GM12872 (cell line): ENCODE measurements around the gene ZNF827.

Source experiments
- TF ChIP-seq, protein P1 (sequence below): IDR thresholded peaks from 3 replicates; pipeline ENCODE4 v1.5.1; 2011; ENCODE audit warnings: low read depth, mild to moderate bottlenecking, low read length, moderate library complexity; ENCODE audit not compliant: insufficient read depth

The ZNF827 gene

DNA sequence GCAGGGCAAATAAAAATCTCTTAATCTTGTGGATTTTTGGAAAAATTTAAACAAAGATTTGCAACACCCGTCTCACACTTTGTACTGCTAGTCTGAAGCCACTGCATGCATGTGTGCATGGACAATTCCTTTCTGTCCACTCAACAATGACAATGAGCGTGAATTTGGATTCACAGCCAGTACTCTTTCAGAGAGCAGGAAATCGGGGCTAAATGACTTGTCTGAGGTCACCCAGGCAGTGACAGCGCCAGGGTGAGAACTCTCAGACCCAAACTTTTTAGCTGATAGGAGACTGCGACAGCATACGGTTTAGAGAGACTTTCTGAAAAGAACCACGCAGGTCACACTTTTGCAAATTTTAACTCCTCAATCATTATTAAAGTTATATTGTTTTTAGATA is 90.9 kb downstream of the ZNF827 start:
- TF ChIP-seq, protein P1, sequence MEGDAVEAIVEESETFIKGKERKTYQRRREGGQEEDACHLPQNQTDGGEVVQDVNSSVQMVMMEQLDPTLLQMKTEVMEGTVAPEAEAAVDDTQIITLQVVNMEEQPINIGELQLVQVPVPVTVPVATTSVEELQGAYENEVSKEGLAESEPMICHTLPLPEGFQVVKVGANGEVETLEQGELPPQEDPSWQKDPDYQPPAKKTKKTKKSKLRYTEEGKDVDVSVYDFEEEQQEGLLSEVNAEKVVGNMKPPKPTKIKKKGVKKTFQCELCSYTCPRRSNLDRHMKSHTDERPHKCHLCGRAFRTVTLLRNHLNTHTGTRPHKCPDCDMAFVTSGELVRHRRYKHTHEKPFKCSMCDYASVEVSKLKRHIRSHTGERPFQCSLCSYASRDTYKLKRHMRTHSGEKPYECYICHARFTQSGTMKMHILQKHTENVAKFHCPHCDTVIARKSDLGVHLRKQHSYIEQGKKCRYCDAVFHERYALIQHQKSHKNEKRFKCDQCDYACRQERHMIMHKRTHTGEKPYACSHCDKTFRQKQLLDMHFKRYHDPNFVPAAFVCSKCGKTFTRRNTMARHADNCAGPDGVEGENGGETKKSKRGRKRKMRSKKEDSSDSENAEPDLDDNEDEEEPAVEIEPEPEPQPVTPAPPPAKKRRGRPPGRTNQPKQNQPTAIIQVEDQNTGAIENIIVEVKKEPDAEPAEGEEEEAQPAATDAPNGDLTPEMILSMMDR: no peak

DNA sequence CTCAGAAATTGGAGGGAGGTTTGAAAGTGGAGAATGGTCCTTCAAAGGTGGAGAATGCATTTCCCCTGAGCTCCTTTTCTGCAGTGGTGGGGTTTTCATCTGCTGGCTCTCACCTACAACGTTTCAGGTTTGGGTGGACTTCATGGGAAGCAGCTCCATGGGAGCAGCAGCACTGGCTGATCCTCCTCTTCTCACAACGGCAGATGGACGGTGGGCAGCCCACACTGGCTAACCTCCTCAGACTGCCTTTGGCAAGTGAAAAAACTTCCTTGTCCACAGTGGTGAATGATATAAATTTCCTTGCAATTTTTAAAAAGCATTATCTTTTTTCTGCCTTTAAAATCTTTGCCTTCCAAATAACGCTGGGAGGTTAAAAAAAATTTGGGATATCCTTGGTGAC is 93.5 kb downstream of the ZNF827 start:
- TF ChIP-seq, protein P1: no peak

DNA sequence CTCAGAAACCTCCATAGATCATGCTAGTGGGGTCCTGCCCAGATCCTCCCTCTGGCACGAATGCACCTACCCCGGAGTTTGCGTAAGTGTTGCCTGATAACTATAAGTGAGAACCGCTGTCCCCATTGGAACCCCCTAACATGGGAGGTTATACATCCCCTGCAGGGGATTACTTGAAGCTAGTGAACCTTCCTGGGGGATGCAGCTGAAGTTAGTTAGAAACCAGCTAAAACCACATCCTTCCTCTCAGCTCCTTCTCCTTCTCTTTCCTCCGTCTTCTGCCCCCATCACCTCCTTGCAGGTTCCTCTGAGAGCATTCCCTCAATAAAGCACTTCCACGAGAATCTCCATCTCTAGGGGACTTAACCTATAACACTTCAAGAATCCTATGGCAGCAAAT is 95.0 kb downstream of the ZNF827 start:
- TF ChIP-seq, protein P1: no peak

DNA sequence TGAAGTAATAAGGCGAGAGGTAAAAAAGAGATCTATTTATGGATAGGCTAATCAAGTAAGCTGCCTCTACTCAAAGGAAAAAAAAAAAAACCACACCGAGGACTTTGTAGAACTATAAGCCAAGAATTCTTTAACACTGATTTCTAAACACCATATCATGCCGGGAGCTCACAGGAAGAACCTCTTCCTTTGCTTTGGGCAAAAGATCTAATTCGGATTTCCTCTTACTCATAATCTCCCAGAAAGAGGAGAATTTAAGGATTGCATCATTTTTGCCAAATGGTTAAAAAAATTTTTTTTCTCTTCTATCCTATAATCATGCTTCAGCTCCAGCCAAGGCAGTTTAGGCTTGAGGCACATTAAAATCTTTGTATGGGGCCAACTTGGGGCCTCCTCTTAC is 95.5 kb downstream of the ZNF827 start:
- TF ChIP-seq, protein P1: no peak

DNA sequence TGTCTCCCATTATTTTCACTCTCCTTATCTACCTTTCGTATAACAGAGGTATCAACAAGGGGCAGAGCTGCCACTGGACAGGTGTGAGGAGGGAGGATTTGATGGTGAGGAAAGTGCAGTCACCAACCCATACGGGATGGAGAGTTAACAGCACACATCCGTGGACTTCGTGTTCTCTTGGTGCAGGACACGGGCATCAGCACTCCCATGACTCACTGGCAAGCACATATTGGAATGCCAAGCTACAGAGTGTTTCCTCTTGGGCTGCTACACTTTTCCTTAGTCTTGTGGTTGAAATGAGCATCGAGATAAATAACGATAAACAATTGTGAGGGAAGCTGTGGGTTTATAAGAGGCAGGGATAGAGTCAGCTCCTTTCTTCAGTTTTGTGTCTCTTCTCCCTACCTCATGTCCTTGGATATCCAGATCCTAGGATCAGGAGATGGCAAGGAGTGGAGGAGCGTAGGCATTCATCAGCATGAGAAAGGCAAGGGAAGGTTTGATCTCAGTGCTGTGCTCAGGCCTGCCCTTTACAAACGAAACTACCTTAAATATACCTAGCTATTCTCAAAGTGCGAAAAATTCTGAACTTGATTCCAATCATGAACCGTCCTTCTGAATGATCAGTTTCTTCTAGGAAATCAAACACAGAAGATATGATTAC is 96.3 kb downstream of the ZNF827 start:
- TF ChIP-seq, protein P1: no peak

DNA sequence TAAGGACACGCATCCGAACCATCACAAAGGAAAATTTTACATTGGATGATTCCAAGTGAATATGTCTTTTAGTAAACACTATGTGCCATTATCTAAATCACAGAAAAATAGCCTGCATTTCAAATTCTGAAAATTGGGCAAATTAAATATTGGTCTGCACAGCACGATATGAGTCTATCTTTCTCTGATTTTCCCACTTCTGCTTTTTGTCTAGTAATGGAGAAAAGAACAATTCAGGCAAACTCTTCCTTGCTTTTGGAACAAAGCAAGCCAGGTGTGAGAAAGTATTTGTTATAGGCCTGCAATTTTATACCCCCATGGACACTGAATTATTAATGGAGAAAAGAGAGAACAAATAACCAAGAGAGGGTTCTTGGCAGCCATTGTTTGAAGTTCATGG is 97.8 kb downstream of the ZNF827 start:
- TF ChIP-seq, protein P1: no peak

DNA sequence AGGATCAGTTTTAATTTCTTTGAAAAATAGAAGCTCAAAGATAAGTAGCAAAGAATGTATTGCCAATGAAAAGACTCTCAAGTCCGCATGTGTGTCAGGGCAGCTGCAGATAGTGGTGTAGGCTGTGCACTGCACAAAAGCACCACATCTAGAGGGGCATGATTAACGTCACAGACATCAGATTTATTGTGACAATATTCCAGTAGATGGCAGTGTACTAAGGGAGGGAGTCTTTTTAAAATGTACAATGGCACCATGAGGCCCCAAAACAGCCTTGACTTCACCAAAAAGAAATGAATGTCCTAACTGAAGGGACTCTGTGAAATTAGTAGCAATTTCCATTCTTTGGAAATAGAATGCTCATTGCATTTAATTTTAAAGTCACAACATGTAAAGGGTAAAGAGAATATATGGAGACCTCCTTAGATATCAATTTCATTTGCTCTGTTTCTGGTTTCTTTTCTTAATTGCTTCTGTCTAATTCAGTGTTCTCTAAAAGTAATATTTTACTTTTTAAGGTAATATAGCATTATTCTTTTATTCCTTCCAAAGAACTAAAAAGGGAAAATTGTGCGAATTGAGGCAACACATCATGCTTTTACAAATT is 98.4 kb downstream of the ZNF827 start:
- TF ChIP-seq, protein P1: peak; percentile 54
